Measurements from ENCODE around the gene COG7.

DNA sequence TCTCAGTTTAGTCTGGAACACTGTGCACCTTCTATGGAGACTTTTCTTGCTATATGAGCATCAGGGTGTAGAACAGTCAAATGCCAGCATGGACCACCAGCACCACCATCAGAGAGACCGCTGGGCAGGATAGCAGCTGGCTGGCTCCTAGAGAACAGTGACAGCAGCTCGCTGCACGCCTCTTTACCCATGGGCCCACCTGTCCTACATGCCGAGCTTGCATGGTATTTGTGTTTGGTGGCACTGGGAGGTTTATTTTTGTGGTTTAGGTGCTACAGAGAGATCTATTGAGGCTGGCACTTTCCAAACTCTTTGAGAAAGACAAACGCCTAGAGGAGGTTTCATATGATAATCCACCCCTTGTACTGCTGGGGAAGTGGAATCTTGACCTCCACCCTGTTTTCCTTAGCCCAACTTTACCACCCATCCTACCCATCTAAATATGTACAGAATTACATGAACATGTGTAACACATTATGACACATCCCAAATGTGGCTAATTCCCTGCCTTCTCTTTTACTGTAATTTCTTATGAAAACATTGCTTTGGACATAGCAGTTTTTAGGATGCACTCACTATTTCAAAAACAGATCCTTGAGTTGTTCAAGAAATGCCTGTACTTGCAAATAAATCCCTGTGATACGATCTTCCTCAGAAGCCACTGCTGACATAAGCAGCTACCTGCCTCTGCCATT is 46.3 kb downstream of the COG7 start:
- TF ChIP-seq TOX (CRISPR knock-in tag; IDR thresholded peaks at IDR 0.05; ENCODE audit: borderline replicate concordance) = no peak
- TF ChIP-seq TCF4 (CRISPR knock-in tag; IDR thresholded peaks at IDR 0.05; ENCODE audit: borderline replicate concordance) = no peak
- TF ChIP-seq, protein P1, sequence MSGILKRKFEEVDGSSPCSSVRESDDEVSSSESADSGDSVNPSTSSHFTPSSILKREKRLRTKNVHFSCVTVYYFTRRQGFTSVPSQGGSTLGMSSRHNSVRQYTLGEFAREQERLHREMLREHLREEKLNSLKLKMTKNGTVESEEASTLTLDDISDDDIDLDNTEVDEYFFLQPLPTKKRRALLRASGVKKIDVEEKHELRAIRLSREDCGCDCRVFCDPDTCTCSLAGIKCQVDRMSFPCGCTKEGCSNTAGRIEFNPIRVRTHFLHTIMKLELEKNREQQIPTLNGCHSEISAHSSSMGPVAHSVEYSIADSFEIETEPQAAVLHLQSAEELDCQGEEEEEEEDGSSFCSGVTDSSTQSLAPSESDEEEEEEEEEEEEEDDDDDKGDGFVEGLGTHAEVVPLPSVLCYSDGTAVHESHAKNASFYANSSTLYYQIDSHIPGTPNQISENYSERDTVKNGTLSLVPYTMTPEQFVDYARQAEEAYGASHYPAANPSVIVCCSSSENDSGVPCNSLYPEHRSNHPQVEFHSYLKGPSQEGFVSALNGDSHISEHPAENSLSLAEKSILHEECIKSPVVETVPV (CRISPR knock-in tag; IDR thresholded peaks at IDR 0.05) = no peak
